KMS-11 (cell line): Measurements from ENCODE around the gene C1GALT1C1L.
A peak's percentile ranks its signal among the peaks of the same experiment; 100 is the strongest.

ENCODE experiments used
- H2AFZ ChIP-seq: fragments of 200-600 bp; sonication (generic); 2 replicates; pipeline ENCODE4 v1.6.1; 2016; ENCODE audit warnings: antibody characterized with exemption, mixed run types, low read depth
- H3K27ac ChIP-seq: fragments of 200-600 bp; sonication (generic); 2 replicates; pipeline ENCODE4 v1.6.1; 2016; ENCODE audit warnings: mild to moderate bottlenecking, mixed run types
- H3K27me3 ChIP-seq: fragments of 200-600 bp; sonication (generic); 2 replicates; pipeline ENCODE4 v1.6.1; 2017; ENCODE audit warnings: mild to moderate bottlenecking, low read depth, mixed run types, moderate library complexity; ENCODE audit not compliant: insufficient read depth
- H3K36me3 ChIP-seq: fragments of 200-600 bp; sonication (generic); 2 replicates; pipeline ENCODE4 v1.6.1; 2017; ENCODE audit warnings: mild to moderate bottlenecking, mixed run types; ENCODE audit not compliant: insufficient read depth
- H3K4me1 ChIP-seq: fragments of 200-600 bp; sonication (generic); 2 replicates; pipeline ENCODE4 v1.6.1; 2016; ENCODE audit warnings: mild to moderate bottlenecking, low read depth, mixed run types; ENCODE audit not compliant: poor library complexity, severe bottlenecking
- H3K4me2 ChIP-seq: fragments of 200-600 bp; sonication (generic); 2 replicates; pipeline ENCODE4 v1.7.0; 2016; ENCODE audit warnings: mild to moderate bottlenecking, mixed run types
- H3K4me3 ChIP-seq: fragments of 200-600 bp; sonication (generic); IDR thresholded peaks from 2 replicates; pipeline ENCODE4 v1.6.1; 2017; ENCODE audit warnings: low read depth, low read length, mixed read lengths; ENCODE audit not compliant: insufficient read depth
- H3K79me2 ChIP-seq: fragments of 200-600 bp; sonication (generic); 2 replicates; pipeline ENCODE4 v1.6.1; 2016; ENCODE audit warnings: low read depth, mixed run types; ENCODE audit not compliant: insufficient read depth
- H3K9ac ChIP-seq: fragments of 200-600 bp; sonication (generic); 2 replicates; pipeline ENCODE4 v1.6.1; 2016; ENCODE audit warnings: mild to moderate bottlenecking, mixed run types
- H4K20me1 ChIP-seq: fragments of 200-600 bp; sonication (generic); 2 replicates; pipeline ENCODE4 v1.6.1; 2016; ENCODE audit warnings: mild to moderate bottlenecking, mixed run types; ENCODE audit not compliant: insufficient read depth
- TF ChIP-seq, protein P1 (sequence below): fragments of 200-600 bp; sonication (generic); conservative IDR thresholded peaks from 2 replicates; pipeline ENCODE4 v1.6.1; 2017; ENCODE audit warnings: low read depth, mild to moderate bottlenecking, antibody characterized with exemption, low read length, moderate library complexity, mixed read lengths

The C1GALT1C1L gene

DNA sequence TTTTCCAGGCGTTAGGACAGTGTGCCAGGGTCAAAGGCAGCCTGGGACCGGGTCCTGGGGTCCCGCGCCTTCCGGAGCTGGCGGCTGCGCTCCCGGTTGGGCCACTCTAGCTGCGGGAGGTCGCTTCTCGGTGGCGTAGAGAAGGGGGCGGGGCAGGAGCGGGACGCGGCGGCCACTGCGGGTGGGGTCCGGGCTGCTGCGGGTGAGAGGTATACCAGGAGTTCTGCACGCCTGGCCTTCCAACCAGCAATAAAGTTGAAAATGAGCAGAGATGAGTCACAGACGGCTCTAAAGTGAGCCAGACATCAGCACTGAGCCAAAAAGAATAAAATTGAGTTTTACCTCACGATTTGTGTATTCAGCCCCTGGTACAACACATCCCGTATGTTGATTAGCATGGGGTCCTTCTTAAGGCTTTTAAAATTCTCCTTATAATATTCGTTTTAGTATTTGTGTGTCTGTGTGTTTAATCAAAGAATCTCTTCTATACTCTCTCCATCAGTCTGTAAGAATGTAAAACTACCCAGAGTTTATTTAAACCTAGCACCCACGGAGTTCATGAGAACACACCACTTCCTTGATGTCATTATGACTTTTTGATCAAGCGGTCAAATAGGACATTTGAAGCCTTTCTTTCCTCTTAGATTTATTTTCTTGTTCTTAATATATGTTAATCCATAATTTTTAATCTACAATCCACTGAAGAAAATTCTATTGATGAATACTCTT lies at the start of gene C1GALT1C1L:
C1GALT1C1L (minus strand) TSS at position 108 of the 729 bp plus-strand sequence; CDS start at position 1, 107 bp downstream.
- Histone ChIP-seq H4K20me1 (no peaks in the 10 kb centered on the region), H3K9ac (peak within 1 kb of the TSS; percentile 16; the same call in 1 of the 2 replicates), H3K79me2 (no peaks in the 10 kb centered on the region), H3K27me3 (no peaks in the 10 kb centered on the region), H3K4me2 (peak within 1 kb of the TSS; percentile 19), H3K4me1 (no peaks in the 10 kb centered on the region), H3K27ac (no peak within 1 kb of the TSS), H2AFZ (peak within 1 kb of the TSS; percentile 55), H3K4me3 (no peak within 1 kb of the TSS), H3K36me3 (no peaks in the 10 kb centered on the region)
- TF ChIP-seq, protein P1, sequence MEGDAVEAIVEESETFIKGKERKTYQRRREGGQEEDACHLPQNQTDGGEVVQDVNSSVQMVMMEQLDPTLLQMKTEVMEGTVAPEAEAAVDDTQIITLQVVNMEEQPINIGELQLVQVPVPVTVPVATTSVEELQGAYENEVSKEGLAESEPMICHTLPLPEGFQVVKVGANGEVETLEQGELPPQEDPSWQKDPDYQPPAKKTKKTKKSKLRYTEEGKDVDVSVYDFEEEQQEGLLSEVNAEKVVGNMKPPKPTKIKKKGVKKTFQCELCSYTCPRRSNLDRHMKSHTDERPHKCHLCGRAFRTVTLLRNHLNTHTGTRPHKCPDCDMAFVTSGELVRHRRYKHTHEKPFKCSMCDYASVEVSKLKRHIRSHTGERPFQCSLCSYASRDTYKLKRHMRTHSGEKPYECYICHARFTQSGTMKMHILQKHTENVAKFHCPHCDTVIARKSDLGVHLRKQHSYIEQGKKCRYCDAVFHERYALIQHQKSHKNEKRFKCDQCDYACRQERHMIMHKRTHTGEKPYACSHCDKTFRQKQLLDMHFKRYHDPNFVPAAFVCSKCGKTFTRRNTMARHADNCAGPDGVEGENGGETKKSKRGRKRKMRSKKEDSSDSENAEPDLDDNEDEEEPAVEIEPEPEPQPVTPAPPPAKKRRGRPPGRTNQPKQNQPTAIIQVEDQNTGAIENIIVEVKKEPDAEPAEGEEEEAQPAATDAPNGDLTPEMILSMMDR = no peak

DNA sequence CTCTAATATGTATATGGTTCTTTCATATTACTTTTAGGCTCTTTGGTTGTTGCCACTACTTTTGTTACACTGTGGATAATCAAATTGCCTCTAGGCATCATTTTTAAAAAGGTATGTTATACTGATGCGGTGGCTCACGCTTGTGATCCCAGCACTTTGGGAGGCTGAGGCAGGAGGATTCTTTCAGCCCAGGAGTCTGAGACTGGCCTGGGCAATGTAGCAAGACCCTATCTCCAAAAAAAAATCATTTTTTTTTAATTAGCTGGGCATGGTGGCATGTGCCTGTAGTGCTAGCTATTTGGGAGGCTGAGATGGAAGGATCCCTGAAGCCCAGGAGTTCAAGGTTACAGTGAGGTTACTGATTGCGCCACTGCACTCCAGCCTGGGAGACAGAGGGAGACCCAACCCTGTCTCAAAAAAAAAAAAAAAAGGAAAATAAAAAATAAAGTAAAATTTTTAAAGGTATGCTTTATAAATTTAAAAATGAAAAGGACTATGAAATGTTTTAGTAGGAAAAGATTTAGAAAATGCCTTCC lies 49.5 kb upstream of the C1GALT1C1L start:
- Histone ChIP-seq H3K4me2 (no peak overlapping the region), H3K4me3 (no peak overlapping the region), H2AFZ (no peak overlapping the region), H3K79me2 (no peaks in the 10 kb centered on the region), H4K20me1 (no peaks in the 10 kb centered on the region), H3K9ac (no peak overlapping the region), H3K27ac (no peak overlapping the region), H3K36me3 (no peaks in the 10 kb centered on the region), H3K4me1 (no peaks in the 10 kb centered on the region), H3K27me3 (no peaks in the 10 kb centered on the region)
- TF ChIP-seq, protein P1 = no peak

DNA sequence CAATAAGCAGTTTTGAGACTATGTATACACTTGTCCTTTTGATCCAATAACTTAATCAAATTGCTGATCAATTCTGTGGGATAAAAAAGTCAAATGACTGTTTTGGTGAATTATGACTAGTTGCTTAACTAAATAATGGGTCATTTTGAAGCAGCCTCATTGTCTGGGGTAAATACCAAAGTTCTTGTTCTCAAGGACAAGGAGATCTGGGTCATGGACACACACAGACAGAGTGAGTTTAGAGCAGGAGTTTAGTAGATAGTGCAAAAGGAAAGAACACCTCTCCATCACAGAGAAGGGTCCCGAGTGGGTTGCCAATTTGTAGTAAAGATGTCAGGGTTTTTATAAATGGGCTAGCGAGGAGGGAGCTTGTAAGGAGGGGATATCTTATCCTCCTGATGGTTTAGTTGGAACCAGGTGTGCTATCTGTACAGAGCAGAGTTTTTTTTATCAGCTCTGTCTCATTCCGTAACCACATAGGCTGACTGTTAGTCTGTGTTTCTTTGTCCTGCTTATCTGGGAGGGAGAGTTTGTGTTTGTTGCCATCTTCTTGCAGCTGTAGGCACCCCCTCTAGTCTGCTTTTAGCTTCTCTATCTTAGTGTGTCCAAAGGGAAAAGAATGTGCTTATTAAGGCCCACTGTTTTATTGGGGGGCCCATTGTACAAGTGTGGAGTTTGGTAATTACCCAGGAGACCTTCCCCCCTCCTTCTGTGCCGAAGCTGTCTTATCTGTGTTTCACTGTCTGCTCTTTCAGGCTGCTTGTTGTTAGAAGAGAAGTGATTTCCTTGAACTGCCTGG lies 48.7 kb upstream of the C1GALT1C1L start:
- H3K4me1 ChIP-seq = no peaks in the 10 kb centered on the region
- H3K27me3 ChIP-seq = no peaks in the 10 kb centered on the region
- H3K27ac ChIP-seq = no peak overlapping the region
- H2AFZ ChIP-seq = no peak overlapping the region
- no peaks in the 10 kb centered on the region for H4K20me1 ChIP-seq
- H3K79me2 ChIP-seq = no peaks in the 10 kb centered on the region
- H3K36me3 ChIP-seq = no peaks in the 10 kb centered on the region
- H3K4me3 ChIP-seq = no peak overlapping the region
- no peak overlapping the region for H3K9ac ChIP-seq
- TF ChIP-seq, protein P1 = no peak
- no peak overlapping the region for H3K4me2 ChIP-seq

DNA sequence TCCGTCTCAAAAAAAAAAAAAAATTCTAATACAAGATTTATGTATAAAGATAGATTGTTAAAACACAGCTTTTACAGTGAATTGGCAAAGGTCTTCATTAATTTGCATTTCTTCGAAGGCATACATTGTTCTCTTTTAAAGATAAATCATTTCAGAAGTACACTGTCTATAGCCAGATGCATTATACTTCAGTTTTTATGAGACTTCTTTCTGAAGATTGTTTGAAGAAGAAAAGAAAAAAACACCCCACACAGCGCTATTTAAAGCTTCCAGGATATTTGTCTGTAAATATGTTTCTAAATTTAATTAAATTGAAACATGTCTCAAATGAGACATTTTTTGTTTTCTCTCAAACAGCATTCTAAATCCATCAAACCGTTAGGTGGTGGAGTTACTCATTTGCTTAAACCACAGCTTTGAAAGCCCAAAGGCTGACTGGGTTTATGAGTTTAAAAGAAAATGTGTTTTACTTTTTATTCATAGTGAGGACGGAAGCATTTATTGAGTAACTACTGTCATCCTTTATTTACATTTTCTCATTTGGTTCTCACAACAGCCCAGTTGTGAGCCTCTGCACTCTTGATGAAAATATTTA lies 42.4 kb upstream of the C1GALT1C1L start:
- Histone ChIP-seq H3K27ac (no peak overlapping the region), H3K9ac (no peak overlapping the region), H2AFZ (no peak overlapping the region), H4K20me1 (no peaks in the 10 kb centered on the region), H3K36me3 (no peaks in the 10 kb centered on the region), H3K4me3 (no peak overlapping the region), H3K4me2 (no peak overlapping the region), H3K4me1 (no peaks in the 10 kb centered on the region), H3K79me2 (no peaks in the 10 kb centered on the region), H3K27me3 (no peaks in the 10 kb centered on the region)
- TF ChIP-seq, protein P1 = no peak
